Sigmoid colon (tissue), 4 donors: Measurements from ENCODE around the gene PTRH1.

Experiments
- POLR2A ChIP-seq, 2 donors: fragments of 450-650 bp; IDR thresholded peaks; one replicate each; pipeline ENCODE4 v1.6.1; 2016; ENCODE audit warnings: antibody characterized with exemption in 2 of 2, mild to moderate bottlenecking in 2 of 2, moderate library complexity in 2 of 2
- POLR2AphosphoS5 ChIP-seq, 4 donors: sonication (generic); formaldehyde crosslinking; IDR thresholded peaks; one replicate each; pipeline ENCODE4 v1.6.1; 2017; ENCODE audit warnings: antibody characterized with exemption in 4 of 4
- TF ChIP-seq, protein P1 (sequence below), 4 experiments: fragments of 450-650 bp in 3 of 4; fragments of 200-600 bp in 1 of 4; IDR thresholded peaks; one replicate each; pipeline ENCODE4 v1.5.1; 2016 to 2019; ENCODE audit warnings: antibody characterized with exemption in 4 of 4, mild to moderate bottlenecking in 3 of 4, moderate library complexity in 2 of 4

DNA sequence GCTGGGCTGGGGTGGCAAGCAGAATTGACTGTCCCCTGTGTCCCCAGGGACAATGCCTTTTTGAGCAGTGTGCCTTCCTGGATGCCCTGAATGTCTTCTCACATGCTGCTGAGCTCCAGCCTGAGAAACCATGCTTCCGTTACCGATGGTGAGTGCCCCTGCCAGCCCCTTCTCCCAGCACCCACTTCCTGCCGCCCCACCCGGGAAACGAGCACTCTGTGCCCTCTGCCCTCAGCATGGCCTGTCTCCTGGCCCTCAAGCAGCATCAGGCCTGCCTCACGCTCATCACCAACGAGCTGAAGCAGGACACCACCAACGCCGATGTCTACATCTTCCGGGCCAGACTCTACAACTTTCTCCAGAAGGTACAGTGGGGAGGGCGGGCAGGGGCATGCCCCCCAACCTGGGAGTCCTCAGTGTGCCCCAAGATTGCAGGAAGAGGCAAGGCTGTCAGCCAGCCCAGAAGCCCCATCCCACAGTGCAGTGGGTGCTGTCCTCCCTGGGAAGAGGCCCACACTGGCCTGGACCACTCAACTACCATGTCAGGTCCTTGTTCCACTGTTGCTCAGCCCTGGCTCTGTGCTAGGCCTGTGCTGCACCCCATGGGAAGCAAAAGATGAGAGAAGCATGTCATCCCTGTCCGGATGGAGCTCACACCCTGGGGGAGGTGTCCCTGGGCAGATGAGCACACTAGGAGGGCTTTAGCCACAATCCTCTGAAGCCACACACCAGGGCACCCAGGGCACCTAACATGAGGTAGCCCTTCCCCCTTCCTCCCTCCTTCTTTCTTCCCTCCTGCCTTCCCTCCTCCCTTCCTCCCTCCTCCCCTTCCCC is 4.8 kb upstream of the PTRH1 start:
- TF ChIP-seq, protein P1, sequence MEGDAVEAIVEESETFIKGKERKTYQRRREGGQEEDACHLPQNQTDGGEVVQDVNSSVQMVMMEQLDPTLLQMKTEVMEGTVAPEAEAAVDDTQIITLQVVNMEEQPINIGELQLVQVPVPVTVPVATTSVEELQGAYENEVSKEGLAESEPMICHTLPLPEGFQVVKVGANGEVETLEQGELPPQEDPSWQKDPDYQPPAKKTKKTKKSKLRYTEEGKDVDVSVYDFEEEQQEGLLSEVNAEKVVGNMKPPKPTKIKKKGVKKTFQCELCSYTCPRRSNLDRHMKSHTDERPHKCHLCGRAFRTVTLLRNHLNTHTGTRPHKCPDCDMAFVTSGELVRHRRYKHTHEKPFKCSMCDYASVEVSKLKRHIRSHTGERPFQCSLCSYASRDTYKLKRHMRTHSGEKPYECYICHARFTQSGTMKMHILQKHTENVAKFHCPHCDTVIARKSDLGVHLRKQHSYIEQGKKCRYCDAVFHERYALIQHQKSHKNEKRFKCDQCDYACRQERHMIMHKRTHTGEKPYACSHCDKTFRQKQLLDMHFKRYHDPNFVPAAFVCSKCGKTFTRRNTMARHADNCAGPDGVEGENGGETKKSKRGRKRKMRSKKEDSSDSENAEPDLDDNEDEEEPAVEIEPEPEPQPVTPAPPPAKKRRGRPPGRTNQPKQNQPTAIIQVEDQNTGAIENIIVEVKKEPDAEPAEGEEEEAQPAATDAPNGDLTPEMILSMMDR (IDR thresholded peaks at IDR 0.05), result no peak
- no peak for TF ChIP-seq POLR2AphosphoS5 (IDR thresholded peaks at IDR 0.05)
- no peak for TF ChIP-seq POLR2A (IDR thresholded peaks at IDR 0.05)
